ENCODE data around the gene ITM2B.

The ITM2B gene

GRCh38 chr13:48316826-48317510 is 84.0 kb downstream of the ITM2B start:
- no peak for DNase-seq

- no peak for DNase-seq
Observed at GRCh38 chr13:48317511-48318376, 84.7 kb downstream of the ITM2B start.

GRCh38 chr13:48318377-48318811 is 85.4 kb downstream of the ITM2B start:
- DNase-seq: no peak

GRCh38 chr13:48318821-48319511 is 86.0 kb downstream of the ITM2B start:
- DNase-seq: no peak
